Loucy (cell line): ENCODE results near the gene AGT.

Source experiments
- CTCF ChIP-seq: fragments of 200-600 bp; sonication (generic); conservative IDR thresholded peaks from 2 replicates; pipeline ENCODE4 v1.5.1; 2014; ENCODE audit warnings: mild to moderate bottlenecking, antibody characterized with exemption, low read length
- EZH2phosphoT487 ChIP-seq: fragments of 200-600 bp; IDR thresholded peaks from 2 replicates; pipeline ENCODE4 v1.6.1; 2018; ENCODE audit warnings: antibody characterized with exemption, mild to moderate bottlenecking, moderate library complexity, borderline replicate concordance

- TF ChIP-seq CTCF (no peak), EZH2phosphoT487 (no peak)
These were observed 8.5 kb downstream of the AGT start for GRCh38 chr1:230705289-230706019.
